Epithelial cell of proximal tubule (primary cell): Measurements from ENCODE around the gene AUTS2. TPM values are rescaled to one million over a fixed set of nuclear protein-coding genes. Genes with fewer than 3 reads are reported as not detected.

Experiments
- DNase-seq: peaks from one replicate; pipeline ENCODE4 v3.0.0-alpha.2; 2011; ENCODE audit warnings: low read depth
- H3K4me3 ChIP-seq: 2 replicates; pipeline ENCODE4 v1.5.1; 2011; ENCODE audit warnings: low read depth, mild to moderate bottlenecking, low read length
- CTCF ChIP-seq: conservative IDR thresholded peaks from 2 replicates; pipeline ENCODE4 v1.5.1; 2012; ENCODE audit warnings: low read depth, mild to moderate bottlenecking, low read length
- total RNA-seq: library from RNA; depleted of rRNA; stranded (reverse); fragments of >200 nt; gene quantifications from 2 replicates; pipeline ENCODE4 v1.2.3, GENCODE V29; 2015

AUTS2 gene
- total RNA-seq, 1 donor from 2014 or later: 10.0 TPM

DNA sequence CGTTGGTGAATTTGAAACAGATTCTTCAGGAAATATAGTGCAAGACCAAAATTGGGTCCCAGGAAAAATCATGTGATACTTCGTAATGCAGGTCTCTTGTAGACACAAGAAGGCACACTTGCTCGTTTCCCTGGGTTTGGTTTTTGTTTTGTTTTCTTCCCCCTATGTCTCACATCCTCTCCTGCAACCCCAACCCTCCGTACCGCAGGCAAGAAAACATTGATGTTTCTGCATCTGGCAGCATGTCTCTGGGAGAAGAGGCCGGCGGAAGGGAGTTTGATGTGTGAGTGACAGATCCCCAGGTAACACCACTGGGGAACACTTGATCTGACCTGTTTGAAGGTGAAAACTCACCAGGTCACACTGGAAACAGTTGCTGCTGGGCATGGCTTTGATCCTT lies 718.5 kb downstream of the AUTS2 start:
- TF ChIP-seq CTCF: no peak
- H3K4me3 ChIP-seq: no peak overlapping the region

DNA sequence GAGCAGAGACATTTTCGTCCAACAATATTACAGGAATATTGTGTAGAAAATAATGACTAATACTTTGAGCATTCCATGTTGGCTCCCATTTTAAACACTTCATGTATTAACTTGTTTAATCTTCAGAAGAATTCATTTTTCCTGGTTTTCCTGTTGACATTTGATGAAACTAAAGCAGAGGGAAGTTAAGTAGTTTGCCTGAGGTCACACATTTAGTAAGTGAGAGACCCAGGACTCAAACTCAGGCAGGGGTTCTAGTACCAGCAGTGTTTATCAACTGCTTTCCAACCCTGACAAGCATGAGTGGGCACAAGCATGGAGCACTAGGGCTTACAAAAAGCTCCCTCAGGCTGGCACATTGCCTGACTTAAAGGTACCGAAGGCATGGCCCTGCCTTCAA lies 719.1 kb downstream of the AUTS2 start:
- peak; percentile 15 for DNase-seq
- no peak for TF ChIP-seq CTCF
- no peak overlapping the region for H3K4me3 ChIP-seq

More for the DNA sequence above, 718.5 kb downstream of the AUTS2 start:
- no peak for DNase-seq

DNA sequence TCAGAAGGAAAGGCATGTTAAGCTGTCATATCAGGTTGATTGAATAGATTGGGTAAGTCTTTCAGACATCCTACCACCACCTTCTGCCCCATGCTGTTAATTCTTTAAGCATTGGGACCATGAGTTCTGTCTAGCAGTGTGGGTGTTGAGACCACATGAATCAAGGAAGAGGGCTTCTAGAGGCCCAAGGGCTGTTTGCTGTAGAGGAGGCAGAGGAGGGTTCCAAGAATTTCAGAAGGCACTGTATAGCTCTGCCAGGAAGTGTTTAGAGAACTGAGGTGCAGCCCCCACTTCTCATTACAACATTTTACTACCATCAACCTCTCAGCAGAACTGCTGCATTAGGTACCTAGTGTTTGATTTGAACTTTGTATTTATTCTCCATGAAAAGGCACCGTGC lies 720.2 kb downstream of the AUTS2 start:
- no peak for TF ChIP-seq CTCF
- DNase-seq: no peak

GRCh38 chr7:70319057-70319456 lies 720.8 kb downstream of the AUTS2 start:
- DNase-seq: no peak
- TF ChIP-seq CTCF: no peak

More for the DNA sequence above, 720.2 kb downstream of the AUTS2 start:
- no peak overlapping the region for H3K4me3 ChIP-seq

GRCh38 chr7:70321016-70321590 lies 722.8 kb downstream of the AUTS2 start:
- H3K4me3 ChIP-seq: no peak overlapping the region
- no peak for TF ChIP-seq CTCF
- DNase-seq: no peak

More at GRCh38 chr7:70319057-70319456, 720.8 kb downstream of the AUTS2 start:
- H3K4me3 ChIP-seq: no peak overlapping the region

GRCh38 chr7:70322856-70323255 lies 724.6 kb downstream of the AUTS2 start:
- TF ChIP-seq CTCF: no peak
- no peak for DNase-seq
- H3K4me3 ChIP-seq: no peak overlapping the region

DNA sequence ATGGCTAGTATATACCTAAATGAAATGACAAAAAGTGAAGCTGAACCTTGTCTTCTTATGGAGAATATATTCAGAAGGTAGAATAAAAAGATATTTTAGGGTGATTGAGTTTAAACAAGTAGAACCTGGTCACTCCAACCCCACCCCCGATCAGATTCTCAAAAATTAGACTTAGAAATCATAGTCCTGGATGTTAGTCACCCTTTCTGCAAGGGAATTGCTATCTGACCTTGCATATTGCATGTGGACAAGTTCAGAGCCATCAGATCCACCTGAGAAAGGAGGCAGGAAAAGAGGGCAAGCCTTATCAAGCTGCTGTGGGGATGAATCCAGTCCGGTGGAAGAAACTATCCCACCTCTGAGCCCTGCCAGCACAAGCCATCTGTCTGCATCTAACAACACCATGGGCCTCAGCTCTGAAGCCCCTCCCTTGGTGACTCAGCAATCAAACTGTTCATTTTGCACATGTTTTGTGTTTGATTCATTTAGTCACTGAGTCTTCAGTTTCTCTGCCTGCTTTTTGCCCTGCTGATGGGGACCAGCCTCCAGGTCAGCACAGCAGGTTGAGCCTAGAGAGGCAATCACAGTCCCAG lies 727.3 kb downstream of the AUTS2 start:
- DNase-seq: peak; percentile 3
- H3K4me3 ChIP-seq: no peak overlapping the region
- TF ChIP-seq CTCF: no peak
